Measurements from ENCODE around the gene THSD7B.
A peak's percentile ranks its signal among the peaks of the same experiment; 100 is the strongest.
"Not testable (repeated sequence)": the region's sequence is repeated elsewhere in the genome, so short reads cannot be mapped to it uniquely, and the experiment has no call there.

Gene THSD7B

DNA sequence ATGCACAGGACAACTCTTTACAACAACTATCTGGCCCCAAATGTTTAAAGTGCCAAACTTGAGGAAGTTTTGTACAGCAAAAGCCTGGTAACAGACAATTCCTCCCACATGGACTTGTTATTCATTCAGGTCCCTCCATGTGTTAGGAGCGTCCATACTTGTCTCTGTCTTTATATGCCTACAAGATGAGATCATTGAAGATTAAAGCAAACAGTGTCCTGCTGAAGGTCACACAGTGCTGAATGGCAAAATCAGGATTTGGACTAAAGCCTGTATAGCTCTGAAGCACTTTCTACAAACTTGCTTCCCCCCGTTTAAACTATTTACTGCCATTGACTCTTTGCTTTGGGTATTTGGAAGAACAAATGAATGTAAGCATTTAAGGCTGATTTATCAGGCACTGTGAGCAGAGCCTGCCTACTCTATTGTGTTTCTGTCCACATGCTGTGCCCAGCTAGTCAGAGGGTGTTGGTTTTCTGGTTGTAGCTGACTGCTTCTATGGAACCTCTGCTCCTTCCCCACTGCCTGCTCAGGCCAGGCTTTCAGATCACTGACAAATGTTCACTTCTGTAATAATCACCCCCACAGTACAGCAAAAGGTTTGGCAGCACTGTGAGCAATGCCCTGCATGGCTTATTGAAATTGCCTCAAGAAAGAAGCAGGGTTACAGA lies 274.3 kb downstream of the THSD7B start:
- DNase-seq (ENCODE audit: low spot score): no peak

DNA sequence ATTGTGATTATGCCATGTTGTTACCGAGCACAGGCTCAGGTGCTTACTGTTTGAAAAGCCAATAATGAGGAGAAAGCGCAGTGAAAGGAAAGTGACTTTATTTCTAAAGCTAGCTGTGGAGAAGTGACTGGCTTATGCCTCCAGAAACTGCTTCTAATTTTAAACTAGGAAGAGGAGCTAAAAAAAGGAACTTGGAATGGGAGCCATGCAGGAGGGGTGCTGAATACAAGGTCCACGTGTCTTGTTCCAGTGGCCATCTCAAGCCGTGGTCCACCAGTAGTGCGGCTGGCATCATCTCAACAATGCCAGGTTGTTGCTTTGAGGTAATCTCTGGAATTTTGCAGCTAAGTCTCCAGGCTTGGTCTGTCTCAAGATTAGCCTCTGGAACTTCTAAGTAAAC lies 282.0 kb downstream of the THSD7B start:
- no peak for DNase-seq (ENCODE audit: low spot score)

DNA sequence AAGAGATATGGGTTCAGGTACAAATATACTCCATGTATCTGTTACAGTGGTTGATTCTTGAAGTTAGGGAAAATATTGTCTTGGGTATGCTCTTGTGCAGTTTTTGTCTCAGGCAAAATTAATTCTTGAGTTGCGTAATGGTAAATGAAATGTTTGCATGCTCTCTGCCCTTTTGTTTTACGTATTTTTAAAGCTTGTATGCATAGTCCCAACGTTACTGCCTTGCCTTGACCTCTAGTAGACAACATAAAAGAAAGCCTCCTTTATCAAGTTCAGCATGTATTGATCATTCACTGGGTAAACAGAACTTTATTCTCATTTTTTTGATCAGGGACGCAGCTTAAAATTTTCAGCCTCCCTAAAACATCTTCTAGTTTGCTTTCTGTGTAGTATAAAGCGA lies 283.1 kb downstream of the THSD7B start:
- no peak for DNase-seq (ENCODE audit: low spot score)

DNA sequence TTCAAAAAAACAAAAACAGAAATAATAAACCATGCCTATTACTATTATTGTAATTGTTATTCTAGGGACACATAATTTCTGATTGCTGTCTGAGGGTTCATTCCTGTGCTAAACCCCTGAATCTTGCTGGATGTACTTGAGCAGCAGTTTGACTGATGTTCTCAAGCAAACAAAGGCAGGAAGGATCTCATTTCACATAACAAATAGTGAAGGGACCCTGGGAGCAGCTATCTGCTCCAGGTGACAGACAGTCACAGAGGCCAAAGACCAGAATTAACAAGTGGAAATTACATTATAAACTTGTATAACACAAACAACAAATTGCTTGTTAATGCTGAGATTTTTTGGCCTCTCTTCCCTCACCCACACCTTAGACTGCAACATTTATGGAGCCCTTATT lies 284.2 kb downstream of the THSD7B start:
- no peak for DNase-seq (ENCODE audit: low spot score)

DNA sequence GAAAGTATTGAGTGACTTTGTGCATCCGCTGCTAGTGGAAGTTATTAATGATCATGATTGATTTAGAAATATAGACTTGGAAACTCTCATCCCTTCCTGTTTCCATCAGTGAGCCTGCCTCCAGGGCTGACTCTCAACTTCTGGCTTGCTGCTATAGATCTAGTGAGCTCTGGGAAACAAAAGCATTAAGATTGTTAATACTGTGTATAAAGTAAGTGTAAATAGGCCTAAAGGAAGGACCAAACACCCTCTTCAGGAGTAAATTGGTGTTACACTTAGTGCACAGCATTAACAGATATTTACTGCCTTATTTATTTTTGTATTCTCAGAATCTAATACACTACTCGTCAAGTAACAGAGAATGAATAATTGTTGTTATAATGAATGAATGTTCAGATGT lies 285.6 kb downstream of the THSD7B start:
- DNase-seq (ENCODE audit: low spot score): peak; percentile 21

DNA sequence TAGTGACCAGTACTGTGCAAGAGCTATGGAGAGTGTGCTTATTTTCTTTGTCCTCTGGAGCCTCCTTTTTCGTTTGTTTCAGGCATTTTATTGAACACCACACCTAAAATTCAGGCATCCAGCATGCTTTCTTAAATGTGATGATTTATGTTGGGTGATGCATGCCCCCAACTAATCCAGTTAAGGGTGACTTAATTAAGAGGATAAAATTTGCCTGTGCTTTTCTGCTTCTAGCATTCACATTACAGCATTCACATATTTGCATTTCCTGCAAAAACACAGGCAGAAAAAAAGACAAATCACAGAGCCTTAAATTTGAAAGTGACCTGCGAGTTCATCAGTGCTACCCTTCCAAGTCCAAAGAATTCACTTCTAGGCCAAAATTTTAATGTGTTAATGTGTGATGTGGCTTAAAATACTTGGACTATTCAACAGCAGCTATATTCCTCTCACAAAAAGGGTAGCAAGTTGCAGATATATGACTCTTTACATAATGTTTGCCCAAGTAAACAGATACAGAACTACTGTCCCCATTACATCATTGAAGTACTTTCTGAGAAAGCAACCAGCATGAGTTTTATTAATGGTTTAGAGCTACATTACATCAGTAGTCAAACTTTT lies 286.5 kb downstream of the THSD7B start:
- DNase-seq (ENCODE audit: low spot score): no peak

DNA sequence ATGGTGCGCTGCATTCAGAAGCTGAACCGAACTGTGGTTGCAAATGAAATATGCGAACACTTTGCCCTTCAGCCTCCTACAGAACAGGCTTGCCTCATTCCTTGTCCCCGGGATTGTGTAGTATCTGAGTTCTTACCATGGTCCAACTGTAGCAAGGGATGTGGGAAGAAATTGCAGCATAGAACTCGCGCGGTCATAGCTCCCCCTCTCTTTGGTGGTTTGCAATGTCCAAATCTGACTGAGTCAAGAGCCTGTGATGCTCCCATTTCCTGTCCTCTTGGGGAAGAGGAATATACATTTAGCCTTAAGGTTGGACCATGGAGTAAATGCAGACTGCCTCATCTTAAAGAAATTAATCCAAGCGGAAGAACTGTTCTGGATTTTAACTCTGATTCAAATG lies 291.4 kb downstream of the THSD7B start:
- DNase-seq (ENCODE audit: low spot score): no peak

DNA sequence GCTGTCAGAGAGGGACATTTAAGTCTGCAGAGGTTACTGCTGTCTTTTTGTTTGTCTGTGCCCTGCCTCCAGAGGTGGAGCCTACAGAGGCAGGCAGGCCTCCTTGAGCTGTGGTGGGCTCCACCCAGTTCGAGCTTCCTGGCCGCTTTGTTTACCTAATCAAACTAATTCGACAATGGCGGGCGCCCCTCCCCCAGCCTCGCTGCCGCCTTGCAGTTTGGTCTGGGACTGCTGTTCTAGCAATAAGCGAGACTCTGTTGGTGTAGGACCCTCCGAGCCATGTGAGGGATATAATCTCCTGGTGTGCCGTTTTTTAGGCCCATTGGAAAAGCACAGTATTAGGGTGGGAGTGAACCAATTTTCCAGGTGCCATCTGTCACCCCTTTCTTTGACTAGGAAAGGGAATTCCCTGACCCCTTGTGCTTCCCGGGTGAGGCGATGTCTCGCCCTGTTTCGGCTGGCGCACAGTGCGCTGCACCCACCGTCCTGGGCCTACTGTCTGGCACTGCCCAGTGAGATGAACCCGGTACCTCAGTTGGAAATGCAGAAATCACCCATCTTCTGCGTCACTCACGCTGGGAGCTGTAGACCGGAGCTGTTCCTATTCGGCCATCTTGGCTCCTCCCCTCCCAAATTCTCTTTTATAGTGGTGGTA lies 310.9 kb downstream of the THSD7B start:
- DNase-seq (ENCODE audit: low spot score): not testable (repeated sequence)

DNA sequence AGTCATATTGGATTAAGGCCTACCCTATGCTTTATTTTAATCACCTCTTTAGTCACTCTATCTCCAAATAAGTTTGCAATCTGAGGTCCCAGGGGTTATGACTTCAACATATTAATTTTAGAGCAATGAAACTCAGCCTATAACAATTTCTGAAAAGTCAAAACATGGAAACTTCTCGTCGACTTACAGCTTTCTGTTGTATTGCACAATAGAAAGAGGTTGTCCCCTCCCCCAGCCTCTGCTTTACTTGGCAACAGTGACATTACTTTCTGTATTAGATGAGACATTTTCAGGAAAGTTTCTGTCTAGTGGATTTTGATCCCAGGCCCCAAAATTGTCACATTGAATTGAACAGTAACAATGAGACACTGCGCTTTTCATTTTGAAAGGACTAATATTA lies 326.4 kb downstream of the THSD7B start:
- no peak for DNase-seq (ENCODE audit: low spot score)

DNA sequence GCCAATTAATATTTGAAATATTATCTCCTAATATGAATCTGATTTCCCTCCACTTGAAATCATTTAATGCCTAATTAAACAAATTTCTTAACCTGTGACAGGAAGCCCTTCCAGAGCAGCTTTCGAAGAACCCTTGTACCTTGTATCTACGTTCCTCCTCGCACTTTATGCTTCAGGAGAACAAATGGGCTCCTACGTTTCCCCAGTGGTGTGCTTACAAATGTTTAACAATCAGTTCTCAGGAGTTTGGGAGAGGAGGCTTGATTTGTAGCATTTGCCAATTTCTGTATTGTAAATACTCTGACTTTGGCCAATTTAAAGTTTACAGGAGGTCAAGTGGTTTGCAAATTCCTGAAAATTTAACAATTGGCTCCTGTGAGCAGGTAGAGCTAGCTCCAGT lies 327.8 kb downstream of the THSD7B start:
- DNase-seq (ENCODE audit: low spot score): no peak

DNA sequence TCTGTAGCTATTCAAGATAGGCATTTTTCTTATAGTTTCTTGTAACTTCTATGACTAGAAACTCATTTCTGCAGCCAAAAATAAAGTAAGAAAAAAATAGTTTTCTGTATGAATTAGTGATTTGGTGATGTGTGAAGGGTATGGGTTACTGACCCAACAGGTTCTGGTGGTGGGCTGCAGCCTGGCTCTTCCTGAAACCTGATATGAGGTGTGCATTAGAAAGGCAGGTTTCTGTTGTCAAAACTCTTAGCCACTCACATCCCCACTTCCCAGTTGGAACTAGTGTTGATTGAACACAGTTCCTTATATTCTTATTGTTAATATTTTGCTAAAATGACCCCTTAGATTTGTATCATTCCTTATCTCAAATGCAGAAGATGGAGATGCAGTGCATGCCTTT lies 330.8 kb downstream of the THSD7B start:
- DNase-seq (ENCODE audit: low spot score): no peak

DNA sequence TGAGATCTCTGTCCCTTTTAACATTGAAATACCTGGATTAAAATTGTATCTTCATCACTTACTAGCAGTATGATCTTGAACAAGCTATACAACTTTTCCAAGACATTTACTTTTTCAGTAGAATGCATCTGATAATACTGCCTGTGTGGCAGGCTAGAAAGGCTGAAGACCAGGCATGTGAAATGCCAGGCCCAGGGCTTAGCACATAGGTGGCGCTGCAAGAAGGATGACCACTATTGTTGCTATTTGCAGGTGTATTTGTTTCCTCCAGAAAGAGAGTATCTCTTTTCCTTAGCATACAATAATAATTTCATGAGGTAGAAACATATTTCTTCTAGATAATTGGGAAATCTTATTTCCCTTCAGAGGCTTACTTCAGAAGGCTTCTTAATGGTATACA lies 331.3 kb downstream of the THSD7B start:
- no peak for DNase-seq (ENCODE audit: low spot score)

DNA sequence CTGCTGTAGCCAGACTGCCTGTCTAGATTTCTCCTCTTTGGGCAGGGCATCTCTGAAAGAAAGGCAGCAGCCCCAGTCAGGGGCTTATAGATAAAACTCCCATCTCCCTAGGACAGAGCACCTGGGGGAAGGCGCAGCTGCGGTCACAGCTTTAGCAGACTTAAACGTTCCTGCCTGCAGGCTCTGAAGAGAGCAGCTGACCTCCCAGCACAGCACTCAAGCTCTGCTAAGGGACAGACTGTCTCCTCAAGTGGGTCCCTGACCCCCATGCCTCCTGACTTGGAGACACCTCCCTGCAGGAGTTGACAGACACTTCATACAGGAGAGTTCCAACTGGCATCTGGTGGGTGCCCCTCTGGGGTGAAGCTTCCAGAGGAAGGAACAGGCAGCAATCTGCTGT lies 336.5 kb downstream of the THSD7B start:
- DNase-seq (ENCODE audit: low spot score): not testable (repeated sequence)

DNA sequence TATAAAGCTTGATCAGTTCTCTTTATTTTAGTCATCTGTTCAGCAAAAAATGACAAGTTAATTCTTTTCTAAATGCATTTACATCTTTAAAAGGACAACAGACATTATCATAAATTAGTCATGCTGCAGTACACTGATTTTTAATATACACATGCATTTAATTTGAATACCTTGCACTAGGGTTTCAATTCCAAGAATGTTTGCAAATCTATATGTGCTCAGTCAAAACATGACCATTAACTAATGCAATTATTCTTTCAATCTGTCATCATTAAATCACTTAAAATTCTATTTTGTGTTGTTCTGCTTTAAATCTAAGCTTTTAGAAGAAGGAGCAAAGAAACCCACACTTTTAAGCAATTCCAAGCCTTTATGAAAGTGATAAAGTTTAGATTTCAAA lies 342.6 kb downstream of the THSD7B start:
- DNase-seq (ENCODE audit: low spot score): no peak

DNA sequence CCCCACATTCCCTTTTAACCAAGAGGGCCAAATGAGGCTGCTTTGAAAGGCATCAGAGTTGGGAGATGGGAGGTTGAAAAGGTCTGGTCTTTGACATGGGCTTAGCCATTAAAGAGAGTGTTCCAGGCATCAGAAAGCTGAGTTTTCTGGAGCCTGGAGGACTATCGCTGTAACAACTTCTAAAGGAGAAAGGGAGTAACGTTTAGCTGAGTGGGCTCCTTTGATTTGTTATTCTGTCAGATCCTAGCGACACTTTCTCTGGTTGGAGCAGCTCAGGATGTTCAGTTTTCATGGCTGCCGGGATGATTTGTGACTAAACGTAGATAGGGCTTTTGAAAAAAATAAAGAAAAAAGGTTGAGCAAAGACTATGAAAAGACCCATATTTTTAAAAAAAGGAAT lies 346.6 kb downstream of the THSD7B start:
- no peak for DNase-seq (ENCODE audit: low spot score)

DNA sequence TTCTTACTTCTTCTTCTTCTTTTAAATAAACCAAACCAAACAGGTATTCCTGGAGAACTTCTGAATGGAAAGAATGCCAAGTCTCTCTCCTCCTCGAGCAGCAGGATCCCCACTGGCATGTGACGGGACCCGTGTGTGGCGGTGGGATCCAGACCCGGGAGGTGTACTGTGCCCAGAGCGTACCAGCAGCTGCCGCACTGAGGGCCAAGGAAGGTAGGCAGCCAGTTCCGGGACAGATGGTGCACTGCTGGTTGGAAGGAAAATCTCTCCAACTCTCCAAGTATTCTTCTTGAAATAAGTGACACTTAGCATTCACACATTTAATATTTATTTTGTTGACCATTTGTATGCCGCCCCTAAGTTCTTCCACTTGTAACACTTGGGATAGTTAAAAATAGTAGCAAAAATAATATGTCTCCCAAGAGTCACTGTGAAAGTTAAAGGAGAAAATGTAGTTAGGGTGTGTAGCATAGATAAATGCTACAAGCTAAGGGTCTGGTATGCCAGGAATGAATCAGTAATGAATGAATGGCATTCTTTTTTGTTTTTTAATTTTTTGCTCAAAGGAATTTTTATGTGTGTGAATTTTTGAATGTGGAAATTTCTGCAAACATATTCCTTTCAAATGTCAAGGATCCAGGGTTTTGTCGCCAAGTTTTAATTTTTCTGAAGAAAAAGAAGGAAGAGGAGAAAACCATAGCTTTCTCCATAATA lies 349.9 kb downstream of the THSD7B start:
- peak; percentile 73 for DNase-seq (ENCODE audit: low spot score)

DNA sequence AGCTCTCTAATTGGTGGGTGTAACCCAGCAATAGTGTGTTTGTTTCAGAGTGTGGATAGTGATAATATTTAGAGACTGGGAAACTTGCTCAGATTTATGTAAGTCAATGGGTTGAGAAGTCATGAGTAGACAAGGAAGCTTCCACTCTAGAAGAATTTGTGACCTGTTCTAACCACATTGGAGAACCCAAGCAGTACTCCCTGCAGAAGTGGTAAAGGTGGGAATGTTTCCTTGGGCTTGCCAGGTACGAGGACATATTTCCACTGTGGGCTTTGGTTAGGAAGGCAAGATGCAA lies 350.4 kb downstream of the THSD7B start:
- DNase-seq (ENCODE audit: low spot score): no peak

DNA sequence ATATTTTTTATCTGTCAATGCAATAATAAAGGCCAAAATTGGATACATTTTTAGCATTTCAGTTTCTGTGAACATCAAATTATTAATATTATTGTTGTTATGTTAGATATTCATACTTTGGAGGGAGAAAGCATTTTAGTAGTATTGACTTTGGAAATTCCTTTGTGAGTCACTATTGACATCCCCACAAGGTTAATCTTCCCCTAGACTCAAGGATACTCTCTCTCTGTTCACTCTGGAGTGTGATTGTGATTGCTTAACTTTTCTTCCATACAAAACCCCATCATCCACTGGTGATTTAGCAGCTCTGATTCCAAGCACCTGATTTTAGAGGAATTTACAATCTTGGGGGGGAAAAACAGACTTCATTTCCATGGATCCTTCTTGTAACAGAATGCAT lies 352.0 kb downstream of the THSD7B start:
- peak; percentile 56 for DNase-seq (ENCODE audit: low spot score)

DNA sequence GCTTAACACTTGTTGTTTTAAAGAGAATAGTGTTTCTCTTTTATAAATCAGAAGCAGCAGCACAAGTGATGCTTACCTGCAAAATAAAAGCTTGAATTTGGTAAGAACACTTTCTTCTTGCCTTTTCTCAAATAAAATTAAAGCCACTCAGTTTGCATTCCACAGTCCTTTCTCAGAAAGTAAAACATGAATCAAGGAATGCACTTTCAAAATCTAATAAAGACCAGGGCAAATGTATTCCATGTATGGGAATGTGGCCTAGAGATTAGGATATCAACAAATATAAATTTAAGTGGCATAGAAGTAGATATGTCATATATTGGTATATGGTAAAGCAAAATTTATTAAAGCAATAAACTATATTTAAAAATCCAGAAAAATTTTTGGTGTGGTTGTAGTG lies 352.8 kb downstream of the THSD7B start:
- peak; percentile 13 for DNase-seq (ENCODE audit: low spot score)

DNA sequence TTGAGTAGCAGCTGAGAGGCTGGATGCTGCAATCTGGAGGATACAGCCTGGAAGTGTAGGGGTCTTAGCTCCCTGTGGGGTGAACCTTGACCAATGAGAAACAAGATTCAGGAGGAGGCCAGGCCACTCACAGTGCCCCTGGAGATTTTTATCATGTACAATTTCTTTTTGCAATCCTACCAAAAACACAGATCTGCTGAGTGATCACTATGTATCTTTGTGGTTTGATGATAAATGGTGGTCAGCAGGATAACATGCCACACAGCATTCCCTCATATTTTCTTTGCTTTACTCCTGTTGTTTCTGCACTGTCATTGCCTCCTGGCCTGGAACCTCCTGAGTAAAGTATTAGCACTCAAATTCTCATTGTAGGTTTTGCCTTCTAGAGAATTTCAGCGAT lies 357.9 kb downstream of the THSD7B start:
- DNase-seq (ENCODE audit: low spot score): peak; percentile 46

DNA sequence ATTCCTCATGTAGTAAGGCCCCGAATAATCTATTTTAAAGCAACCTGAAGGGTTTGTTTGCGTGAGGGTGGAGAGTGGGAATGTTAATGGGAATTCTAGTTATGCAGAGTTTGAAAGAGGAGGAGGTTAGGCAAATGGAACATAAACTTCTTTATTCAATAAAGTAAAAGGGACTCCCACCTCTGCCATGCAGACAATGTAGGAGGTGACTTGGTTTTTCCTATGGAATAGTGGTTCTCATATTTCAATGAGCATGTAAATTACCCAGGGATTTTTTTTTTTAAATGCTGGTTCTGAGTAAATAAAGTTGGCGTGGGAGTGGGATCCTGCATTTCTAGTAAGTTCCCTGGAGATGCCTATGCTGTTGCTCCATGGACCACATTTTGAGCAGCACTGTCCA lies 367.9 kb downstream of the THSD7B start:
- DNase-seq (ENCODE audit: low spot score): no peak

DNA sequence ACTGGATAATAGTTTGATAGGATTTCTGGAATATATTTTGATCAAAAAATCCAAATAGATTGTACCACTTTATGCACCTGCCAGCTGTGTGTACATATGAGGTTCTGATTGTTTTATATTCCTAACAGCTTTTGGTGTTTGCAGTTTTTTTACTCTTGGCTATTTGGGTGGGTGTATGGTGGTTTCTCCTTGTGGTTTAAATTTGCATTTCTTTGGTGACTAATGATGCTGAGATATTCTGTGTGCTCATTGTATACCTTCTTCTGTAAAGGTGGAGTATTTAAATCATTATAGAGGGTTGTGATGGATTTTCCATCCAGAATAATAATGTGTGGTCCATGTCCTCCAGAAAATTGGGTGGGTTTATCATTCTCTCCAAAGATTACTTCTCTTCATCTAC lies 372.9 kb downstream of the THSD7B start:
- DNase-seq (ENCODE audit: low spot score): no peak

DNA sequence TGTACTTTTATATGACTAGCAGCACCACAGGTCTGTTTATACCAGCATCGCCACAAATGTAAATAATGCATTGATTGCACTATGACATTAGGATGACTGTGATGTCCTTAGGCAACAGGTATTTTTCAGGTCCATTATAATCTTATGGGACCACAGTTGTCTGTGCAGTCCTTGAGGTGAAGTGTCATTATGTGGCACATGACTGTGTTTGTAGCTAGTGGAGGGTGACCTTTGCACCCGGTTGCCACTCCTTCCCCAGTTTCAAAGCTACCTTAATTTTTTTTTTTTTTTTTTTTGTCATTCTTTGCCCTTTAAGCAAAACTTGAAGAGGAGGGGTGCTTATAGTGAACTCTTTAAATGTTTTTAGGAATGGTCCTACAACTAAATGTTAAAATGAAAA lies 386.4 kb downstream of the THSD7B start:
- no peak for DNase-seq (ENCODE audit: low spot score)

All from GM03348 (cell line).